ENCODE results near the gene ACYP1.

DNA sequence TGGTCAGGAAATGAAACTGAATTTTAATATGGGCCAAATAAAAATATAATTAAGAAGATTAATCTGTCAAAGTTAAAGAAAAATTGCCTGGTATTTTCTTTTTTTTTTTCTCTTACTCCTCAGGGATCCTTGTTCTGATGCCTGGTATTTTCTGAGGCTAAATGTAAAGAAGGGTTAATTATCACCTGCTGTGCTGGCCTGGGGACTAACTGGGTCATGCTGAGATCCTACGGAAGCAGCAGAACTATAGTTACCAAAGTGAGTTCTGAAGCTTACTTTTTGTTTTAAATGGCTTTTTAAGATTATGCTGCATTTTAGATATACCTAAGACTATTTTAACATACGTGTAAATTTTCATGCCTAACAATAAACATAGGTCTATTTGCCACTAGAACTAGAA lies 28.9 kb upstream of the ACYP1 start:
- TF ChIP-seq, protein P1, sequence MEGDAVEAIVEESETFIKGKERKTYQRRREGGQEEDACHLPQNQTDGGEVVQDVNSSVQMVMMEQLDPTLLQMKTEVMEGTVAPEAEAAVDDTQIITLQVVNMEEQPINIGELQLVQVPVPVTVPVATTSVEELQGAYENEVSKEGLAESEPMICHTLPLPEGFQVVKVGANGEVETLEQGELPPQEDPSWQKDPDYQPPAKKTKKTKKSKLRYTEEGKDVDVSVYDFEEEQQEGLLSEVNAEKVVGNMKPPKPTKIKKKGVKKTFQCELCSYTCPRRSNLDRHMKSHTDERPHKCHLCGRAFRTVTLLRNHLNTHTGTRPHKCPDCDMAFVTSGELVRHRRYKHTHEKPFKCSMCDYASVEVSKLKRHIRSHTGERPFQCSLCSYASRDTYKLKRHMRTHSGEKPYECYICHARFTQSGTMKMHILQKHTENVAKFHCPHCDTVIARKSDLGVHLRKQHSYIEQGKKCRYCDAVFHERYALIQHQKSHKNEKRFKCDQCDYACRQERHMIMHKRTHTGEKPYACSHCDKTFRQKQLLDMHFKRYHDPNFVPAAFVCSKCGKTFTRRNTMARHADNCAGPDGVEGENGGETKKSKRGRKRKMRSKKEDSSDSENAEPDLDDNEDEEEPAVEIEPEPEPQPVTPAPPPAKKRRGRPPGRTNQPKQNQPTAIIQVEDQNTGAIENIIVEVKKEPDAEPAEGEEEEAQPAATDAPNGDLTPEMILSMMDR (IDR thresholded peaks at IDR 0.05; ENCODE audit: low read depth, low read length): no peak
- TF ChIP-seq POLR2A (IDR thresholded peaks at IDR 0.05; ENCODE audit: extremely low read depth, insufficient read length) (no peak), MYC (IDR thresholded peaks at IDR 0.05; ENCODE audit: low read depth, low read length) (no peak)
- TF ChIP-seq, protein P2, sequence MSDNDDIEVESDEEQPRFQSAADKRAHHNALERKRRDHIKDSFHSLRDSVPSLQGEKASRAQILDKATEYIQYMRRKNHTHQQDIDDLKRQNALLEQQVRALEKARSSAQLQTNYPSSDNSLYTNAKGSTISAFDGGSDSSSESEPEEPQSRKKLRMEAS (IDR thresholded peaks at IDR 0.05; ENCODE audit: low read depth, low read length): no peak
